Measurements from ENCODE around the gene CKLF.
"Not testable (repeated sequence)": the region's sequence is repeated elsewhere in the genome, so short reads cannot be mapped to it uniquely, and the experiment has no call there.

The CKLF gene

DNA sequence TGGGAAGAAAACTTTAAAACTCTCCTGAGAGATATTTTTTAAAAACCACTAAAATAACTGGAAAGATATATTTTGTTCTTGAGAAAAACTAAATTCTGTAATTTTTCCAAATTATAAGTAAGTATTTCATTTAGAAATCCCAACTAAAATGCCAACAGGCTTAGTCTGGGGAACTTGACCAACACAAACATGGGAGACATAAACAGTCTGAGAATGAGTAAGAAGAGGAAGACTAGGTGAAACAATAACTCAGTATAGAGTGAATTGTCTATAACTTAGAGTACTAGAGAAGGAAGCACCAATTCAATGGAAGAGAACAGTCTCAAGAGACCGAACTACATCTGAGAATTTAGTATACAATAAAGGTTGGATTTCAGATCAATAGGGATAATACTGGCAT, 16.8 kb downstream of the CKLF start:
- no peak for DNase-seq (ENCODE audit: low read depth)

DNA sequence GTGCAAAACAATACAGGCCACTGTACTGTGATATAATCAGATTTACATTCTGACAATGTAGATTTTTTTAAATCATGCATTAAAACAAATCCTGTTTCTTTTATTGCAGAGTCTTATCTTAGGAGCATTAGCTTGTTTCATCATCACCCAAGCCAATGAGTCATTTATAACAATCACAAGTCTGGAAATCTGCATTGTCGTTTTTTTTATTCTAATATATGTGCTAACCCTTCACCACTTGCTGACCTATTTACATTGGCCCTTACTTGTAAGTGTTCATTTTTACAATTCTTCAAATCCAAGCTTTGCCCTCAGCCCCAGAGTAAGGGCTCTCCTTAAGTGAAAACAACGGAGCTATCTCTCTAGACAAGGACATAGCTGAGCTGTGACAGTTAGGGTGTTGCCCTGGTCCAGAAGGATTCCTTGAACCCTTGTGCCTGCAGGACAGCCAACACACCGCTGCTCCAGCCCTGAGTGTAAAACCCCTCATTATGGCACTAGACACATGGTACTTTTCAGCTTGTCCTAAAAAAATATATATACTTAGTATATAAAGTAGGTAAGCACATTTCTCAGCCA, 17.5 kb downstream of the CKLF start:
- DNase-seq (ENCODE audit: low read depth), result no peak

DNA sequence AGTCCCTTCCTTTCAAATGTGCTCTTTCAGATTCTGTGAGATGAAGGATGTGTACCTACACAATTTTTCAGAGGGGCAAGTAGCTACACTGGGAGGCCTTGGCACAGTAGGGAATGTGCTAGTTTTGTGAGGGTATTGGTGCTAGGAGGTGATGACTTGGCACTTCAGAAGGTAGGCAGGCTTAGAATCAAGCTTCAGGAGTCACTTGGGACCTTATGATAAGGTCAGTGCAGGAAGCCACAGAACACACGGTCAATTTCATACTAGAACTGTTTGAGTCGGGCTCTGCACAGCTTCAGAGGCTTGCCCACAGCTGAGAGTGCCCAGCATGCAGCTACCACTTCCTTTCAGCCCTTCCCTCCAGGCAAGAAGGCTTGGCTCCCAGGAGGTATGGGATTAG, 20.0 kb downstream of the CKLF start:
- no peak for DNase-seq (ENCODE audit: low read depth)

DNA sequence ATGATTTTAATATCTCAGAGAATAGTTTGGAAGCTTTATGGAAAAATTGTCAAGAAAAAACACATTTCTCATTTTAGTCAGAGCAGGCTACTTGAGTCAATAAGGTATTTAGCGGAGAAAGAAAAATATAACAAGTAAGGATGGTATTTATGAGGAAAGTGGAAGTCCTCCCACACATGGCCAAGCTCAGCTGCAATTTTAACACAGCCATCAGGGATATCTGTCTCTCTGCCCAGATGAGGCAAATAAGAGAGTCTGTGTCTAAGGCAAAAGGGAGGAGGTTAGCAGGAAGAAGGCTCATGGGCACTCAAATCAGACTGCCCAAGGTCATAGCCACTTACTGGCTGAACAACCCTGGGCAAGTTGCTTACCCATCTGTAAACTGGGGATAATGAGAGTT, 21.7 kb downstream of the CKLF start:
- no peak for DNase-seq (ENCODE audit: low read depth)

DNA sequence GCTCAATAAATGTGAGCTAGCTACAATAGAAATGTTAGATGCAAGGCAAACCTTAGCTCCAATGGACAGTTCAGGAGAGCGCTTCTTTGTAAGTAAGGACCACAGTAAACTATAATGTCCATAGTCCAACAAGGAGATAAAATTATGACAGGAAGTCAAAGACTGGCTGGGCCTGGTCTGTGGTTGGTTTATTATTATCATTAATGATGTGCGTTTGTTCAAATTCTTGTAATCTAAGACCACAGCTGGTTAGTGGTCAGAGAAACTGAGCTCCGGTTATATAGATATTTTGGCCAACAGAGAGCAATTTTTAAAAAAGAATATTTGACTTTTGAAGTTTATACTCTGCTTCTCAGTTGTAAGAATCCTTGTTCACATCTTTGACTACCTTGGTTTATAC, 22.2 kb downstream of the CKLF start:
- DNase-seq (ENCODE audit: low read depth), result no peak

DNA sequence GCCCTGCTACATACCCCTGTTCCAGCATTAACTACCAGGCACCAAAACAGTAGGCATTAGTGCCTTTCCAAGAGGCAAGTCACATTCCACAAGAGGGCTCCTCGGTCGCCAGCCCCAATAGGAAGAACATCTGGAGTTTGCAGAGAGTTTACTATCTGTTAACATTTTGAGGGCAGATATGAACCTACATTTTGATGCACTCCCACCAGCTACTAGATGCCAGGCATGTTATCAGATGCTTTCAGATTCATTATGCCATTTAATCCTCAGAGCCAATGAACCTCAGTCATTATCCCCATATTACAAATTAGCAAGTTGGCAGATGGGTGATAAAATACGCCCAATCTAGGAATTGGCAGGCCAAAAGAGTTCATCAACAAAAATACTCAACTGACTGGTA, 22.7 kb downstream of the CKLF start:
- DNase-seq (ENCODE audit: low read depth), result no peak

DNA sequence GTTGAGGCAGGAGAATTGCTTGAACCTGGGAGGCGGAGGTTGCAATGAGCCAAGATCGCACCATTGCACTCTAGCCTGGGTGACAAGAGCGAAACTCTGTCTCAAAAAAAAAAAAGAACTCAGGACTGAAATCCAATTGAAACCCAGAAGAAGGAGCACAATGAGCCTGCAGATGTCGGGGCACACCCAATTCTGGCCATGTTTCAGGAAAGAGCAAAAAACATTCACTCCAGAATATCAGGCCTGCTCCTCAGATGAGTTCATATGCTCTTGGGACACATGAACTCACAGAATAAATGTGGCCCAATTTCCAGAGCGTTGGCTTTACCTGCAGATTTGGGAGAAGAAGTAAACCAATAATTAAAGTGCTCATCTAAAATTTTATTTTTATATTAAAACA, 23.9 kb downstream of the CKLF start:
- DNase-seq (ENCODE audit: low read depth), result no peak

DNA sequence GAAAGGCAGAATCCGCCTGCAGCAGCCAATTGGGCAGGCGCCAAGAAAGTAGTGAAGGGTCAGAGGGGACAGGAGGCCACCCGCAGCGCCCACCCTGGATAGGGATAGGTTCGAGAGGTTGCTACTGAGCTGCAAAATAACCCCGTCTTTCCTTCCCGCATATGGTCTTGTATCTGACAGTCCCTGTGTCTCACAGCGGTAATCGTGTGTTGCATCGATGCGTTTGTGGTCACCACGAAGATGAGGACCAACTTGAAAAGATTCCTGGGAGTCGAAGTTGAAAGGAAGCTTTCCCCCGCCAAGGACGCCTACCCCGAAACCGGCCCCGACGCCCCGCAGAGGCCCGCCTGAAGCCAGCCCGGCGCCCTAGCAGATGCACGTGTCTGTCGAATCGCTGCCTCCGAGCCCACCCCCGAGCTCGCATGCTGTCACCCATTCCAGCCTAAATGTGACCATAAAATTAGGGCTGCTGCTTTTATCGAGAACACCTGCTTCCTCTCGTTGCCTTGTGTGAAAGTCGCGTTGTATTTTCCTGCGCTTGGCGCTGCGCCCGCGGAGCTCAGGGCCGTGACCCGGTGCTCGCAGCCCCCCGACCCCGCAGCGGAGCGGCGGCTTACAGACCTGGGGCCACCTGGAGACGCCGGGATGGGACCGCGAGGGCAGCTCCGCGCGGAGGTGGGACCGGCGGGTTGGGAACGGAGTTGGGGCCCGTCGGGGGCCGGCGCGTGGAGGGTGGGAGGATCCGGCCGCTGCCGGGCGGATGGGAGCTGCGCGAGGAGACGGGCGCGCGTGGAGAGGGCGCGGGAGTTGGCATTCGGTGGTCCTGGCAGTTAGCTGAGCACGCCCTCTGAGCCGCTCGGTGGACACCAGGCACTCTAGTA, 26.5 kb downstream of the CKLF start, which contains the start of gene CMTM2:
Gene CMTM2 (plus strand): TSS at position 813 of the 881 bp plus-strand sequence. CDS start 145 bp downstream, outside the sequence.
- no peak for DNase-seq (ENCODE audit: low read depth)

DNA sequence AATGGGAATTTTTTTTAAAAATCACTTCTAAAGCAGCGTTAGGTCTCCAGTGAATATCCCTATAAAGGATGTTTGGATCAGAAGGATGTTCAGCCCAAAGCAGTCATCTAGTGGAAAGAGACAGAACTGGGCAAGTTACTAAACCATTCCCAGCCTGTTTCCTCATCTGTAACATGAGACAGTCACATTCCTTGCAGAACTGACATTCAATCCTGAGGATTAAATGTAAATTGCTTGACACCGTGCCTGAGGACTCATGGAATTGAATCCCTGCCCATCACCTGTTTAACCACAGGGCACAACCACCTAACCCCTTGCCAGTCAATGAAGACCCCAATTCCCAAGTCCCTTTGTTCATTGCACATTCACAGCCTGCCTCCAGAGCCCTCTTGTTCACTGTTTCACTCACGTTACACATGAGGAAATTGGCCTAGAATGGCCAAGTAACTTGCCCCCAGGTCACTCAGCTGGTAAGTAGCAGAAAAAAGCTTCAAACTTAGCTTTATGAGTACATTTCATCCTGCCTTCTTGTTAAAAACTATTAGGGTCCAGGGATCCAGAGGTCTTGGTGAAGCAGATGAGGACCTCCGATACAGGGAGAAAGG, 28.3 kb downstream of the CKLF start:
- DNase-seq (ENCODE audit: low read depth), result no peak

DNA sequence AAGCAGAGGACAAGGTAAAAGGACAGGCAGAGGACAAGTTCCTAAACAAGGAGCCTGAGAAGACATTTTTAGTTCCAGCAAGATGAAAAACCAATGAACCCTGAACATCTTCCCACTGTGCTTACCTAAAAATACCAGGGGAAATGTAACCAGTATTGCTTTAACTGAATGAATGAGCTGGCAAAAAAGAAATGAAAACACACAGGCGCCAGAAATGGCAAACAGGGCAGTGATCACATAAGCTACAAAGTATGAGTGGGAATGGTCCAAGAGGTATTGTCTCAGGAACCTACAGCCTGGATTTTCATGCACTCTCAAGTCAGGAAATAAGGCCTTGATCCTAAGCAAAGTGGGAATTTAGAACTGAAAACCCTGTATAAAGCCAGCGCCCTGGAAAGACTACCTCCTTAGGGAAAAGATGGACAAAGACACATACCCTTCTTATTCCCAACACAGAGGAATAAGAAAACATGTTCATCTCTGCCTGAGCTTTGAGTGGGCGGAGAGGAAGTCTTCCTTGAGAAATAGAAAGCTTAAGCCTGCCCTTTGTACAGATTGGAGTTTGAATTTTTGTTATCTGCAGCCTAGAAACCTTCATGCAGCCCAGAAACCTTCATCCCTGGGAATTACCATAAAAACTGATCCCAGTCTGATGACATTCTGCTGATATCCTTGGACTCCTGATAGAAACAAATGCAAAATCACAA, 29.0 kb downstream of the CKLF start:
- DNase-seq (ENCODE audit: low read depth), result no peak

DNA sequence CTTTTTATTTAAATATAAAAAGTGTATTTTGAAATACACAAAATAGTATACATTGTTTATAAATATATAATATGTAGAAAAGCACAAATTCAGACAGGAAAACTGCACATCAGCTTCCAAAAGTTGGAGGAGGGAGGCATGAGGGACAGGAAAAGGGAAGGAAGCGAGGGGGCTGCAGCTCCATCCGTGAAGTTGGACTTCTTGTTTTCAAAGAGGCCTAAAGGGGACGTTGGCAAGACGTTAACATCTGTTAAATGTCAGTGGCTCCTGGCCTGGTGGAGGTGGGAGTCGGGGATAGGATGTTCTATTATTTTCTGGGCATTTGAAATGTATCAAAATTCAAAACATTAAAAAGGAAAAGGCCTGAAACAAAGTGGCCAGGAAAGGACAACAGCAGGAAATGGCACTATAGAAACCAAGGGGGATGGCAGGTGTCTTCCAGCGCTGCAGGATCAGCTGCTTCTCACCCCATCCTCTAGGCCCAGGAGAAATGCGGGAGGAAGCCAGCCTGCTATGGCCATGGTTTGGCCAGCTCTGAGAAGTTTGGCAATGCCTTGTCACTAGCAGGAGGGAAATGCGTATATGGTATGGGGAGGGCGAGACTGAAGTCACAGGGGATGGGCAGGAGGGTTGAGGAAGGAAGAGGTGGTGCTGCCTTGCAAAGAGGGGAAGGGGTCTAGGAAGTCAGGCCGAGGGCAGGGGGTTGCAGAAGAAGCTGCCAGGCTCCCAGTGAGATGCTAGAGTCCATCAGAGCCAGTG, 33.3 kb downstream of the CKLF start:
- no peak for DNase-seq (ENCODE audit: low read depth)

DNA sequence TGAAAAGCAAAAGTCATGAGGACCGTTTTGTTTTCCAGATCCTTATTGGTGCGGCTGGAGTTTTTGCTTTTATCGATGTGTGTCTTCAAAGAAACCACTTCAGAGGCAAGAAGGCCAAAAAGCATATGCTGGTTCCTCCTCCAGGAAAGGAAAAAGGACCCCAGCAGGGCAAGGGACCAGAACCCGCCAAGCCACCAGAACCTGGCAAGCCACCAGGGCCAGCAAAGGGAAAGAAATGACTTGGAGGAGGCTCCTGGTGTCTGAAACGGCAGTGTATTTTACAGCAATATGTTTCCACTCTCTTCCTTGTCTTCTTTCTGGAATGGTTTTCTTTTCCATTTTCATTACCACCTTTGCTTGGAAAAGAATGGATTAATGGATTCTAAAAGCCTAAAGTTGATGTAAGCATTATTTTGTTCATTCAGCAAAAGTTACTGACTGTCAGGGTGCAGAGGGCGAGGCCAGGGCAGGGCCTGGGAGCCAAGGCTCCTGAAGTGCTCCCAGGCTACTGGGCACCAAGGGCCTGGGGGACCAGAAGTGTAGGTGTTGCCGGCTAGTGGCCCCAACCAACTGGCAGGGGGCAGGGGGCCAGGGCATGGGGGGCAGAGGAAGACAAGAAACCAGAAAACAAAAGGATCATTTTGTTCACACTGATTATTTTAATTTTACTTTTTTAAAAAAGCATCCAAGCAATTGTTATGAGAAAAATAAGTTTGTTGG, 35.7 kb downstream of the CKLF start:
- no peak for DNase-seq (ENCODE audit: low read depth)

DNA sequence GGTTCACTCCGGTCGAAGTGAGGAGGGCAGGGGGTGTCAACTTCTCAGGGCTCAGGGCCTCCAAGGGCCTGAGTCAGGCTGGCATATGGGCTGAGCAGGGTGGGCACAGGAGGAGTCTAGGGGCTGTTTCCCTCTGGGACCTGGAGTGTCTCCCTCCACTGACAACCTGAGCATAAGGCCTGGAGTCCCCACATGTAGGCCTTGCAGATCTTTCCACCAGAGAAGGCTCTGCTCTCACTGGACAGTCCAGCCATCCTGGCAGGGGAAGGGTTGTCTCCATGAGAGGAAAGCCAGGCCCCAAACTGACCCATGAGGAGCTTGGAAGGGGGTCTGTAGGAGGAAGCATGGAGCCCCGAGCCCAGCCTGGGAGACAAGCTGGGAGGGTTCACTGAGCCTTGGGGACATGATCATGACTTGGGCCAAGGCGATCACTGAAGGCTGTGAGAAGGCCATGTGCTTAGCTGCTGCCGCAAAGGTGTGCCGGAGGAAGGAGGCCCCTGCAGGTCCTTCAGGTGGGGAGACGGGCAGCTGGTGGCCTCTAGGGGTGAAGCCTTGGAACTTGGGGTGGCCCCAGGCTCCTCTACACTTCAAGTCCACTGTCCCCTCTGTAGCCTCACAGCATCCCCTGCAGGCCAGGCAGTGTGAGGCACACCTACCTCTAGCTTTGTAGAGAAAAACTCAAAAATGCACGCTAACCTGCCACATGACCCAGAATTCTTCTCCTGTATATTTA, 36.8 kb downstream of the CKLF start:
- peak; percentile 40 for DNase-seq (ENCODE audit: low read depth)

DNA sequence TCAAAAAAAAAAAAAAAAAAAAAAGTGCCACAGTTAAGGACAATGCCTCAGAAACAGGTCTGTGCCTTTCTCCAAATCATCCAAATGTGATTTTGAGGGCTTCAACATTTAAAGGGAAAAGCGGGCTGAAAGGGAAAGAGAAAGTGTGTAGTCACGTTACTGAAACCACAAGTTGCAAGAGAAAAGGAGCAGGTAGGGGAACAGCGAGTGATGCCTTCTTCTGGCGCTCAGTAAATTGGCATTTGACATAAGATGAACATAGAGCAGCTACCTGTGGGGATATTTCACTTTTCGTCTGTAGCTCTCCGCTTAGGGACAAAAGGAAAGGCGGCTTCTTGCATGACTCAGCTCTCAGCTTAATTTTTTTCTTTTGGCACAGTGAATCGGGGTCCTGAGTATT, 37.9 kb downstream of the CKLF start:
- DNase-seq (ENCODE audit: low read depth), result no peak

DNA sequence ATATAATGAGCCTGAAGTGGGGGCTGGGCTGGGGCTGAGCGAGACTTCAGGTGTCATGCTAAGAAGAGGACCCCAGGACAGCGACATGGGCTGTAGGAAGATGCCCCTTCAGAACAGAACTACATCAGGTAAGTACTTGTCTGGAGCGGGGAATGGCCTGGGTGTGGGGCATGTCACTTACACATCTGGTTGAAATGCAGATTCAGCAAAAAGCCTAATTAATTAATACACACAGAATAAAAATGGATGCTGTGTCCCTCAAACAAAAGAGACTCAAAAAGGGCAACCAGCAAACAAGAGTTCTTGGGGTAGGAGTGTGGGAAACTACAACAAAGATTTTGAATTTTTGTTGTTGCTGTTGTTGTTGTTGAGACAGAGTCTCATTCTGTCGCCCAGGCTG, 38.6 kb downstream of the CKLF start:
- DNase-seq (ENCODE audit: low read depth), result no peak

DNA sequence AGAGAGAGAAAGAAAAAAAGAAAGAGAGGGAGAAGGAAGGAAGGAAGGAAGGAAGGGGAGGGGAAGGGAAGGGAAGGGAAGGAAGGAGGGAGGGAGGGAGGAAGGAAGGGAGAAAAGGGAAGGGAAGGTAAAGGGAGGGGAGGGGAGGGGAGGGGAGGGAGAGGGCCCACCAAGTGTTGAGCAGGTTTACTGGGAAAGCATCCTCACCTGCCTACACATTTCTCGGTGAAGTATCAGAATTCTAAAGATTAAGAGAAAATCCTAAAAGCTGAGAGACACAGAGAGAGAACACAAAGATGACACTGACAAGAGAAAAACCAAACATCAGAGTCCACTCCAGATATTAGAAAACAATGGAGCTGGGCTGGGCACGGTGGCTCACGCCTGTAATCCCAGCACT, 39.9 kb downstream of the CKLF start:
- DNase-seq (ENCODE audit: low read depth), result no peak

DNA sequence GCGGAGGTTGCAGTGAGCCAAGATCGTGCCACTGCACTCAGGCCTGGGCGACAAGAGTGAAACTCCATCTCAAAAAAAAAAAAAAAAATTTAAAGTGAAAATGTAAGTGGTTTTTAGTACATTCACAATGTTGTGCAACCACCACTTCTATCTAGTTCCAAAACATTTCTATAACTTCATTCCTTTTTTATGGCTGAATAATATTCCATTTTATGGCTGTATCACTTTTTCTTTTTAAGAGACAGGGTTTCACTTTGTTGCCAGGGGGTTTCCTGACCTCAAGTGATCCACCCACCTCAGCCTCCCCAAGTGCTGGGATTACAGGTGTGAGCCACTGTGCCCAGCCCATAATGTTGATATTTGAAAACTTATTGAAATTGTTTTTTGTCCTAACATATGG, 40.4 kb downstream of the CKLF start:
- DNase-seq (ENCODE audit: low read depth), result no peak

DNA sequence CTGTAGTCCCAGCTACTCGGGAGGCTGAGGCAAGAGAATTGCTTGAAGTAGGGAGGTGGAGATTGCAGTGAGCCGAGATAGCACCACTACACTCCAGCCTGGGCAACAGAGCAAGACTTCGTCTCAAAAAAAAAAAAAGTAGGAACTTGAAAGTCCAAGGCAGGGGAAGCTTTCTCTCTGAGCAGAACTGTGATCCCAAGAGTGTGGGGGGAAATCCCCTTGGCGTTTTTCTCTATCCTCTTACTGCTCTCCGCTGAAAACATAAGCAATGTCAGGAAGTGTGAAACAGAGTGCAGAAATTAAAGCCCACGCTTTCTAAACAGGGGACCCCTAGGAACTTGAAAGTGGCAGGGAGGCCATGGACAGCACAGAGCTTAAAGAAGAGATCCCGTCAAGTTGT, 42.4 kb downstream of the CKLF start:
- DNase-seq (ENCODE audit: low read depth), result no peak

DNA sequence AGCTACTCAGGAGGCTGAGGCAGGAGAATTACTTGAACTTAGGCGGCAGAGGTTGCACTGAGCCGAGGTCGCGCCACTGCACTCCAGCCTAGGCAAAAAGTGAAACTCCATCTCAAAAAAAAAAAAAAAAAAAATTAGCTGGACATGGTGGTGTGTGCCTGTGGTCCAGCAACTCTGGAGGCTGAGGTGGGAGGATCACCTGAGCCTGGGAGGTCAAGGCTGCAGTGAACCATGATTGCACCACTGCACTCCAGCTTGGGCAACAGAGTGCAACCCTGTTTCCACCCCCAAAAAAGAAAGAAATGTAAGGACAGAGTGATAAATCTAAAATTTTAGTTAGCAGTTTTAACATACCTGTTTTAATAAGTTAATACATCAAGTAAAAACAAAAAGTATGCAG, 44.2 kb downstream of the CKLF start:
- not testable (repeated sequence) for DNase-seq (ENCODE audit: low read depth)

DNA sequence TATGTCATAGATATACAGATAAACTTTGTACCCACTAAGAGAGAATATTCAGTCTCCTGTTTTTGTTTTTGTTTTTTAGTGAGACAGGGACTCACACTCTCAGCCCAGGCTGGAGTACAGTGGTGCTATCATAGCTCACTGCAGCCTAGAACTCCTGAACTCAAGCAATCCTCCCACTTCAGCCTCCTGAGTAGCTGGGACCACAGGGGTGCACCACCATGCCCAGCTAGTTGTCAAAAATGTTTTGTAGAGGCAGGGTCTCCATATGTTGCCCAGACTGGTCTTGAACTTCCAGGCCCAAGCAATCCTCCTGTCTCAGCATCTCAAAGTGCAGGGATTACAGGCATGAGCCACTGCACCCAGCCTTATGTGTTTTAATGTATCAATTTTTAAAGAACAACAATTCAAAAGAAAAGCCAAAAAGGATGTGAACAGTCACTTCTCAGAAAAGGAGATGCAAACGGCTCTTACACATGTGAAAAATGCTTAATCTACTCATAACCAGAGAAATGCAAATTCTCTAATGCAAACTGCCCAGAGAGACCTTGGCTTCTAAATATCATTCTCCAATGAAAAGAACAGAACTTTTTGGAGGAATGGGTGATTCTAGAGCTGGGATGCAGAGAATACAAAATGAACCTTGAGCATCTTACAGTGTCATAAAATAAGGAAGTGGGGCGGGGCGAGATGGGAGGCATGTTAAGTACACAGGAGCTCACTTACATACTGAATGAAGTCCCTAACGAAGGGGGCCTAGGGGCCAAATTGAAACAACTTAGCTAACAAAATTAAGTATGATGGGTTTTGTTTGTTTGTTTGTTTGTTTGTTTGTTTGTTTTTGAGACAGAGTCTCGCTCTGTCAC, 44.8 kb downstream of the CKLF start:
- DNase-seq (ENCODE audit: low read depth), result no peak
